DMS79 treated with DMSO at 0.1 percent for 48 hours (cell line): ENCODE measurements around the gene ATAD3A.
"Not testable (repeated sequence)": the region's sequence is repeated elsewhere in the genome, so short reads cannot be mapped to it uniquely, and the experiment has no call there.

ENCODE experiments used
- DNase-seq: peaks from one replicate; lab custom pipeline; 2025; lab: John Stamatoyannopoulos, UW

The ATAD3A gene

DNA sequence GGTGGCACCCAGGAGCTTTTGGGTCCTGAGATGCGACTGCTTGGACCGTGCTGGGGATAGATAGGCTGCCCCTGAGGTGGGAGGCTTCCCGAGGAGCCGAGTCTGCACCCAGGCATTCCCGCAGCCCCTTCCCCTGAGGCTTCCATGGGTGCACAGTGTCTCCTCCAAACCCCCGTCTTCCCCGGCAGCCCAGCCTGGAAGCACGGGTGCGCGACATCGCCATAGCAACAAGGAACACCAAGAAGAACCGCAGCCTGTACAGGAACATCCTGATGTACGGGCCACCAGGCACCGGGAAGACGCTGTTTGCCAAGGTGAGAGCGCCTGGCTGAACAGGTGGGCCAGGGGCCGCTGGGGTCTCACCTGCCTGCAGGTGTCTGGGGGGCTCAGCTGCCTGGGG is 11.7 kb downstream of the ATAD3A start:
- DNase-seq: not testable (repeated sequence)

GRCh38 chr1:1524750-1525383 is 12.9 kb downstream of the ATAD3A start:
- not testable (repeated sequence) for DNase-seq

GRCh38 chr1:1526476-1526875 is 14.5 kb downstream of the ATAD3A start:
- DNase-seq: not testable (repeated sequence)

GRCh38 chr1:1527092-1527816 is 15.3 kb downstream of the ATAD3A start:
- no peak for DNase-seq

- no peak for DNase-seq
Observed at GRCh38 chr1:1528301-1529267, 16.6 kb downstream of the ATAD3A start.

- DNase-seq: no peak
Observed at GRCh38 chr1:1529321-1529720, 17.4 kb downstream of the ATAD3A start.

DNA sequence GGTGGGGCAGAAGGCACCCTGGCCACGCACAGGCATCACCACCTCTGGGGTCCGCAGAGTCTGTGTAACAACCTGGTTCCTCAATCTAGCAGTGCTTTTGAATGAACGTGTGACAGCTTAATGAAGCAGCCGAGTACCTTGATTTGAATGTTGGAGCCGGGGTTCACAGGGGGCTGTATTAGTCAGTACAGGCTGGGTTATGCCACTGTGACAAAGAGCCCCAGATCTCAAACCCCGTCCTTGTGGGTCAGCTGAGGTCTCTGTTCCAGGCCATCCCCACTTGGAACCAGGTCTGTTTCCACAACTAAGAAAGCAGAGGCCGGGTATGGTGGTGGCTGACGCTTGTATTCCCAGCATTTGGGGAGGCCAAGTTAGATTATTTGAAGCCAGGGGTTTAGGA is 18.0 kb downstream of the ATAD3A start:
- DNase-seq: no peak

- no peak for DNase-seq
Observed at GRCh38 chr1:1531947-1532346, 20.0 kb downstream of the ATAD3A start.

GRCh38 chr1:1533176-1533893 is 21.4 kb downstream of the ATAD3A start:
- DNase-seq: not testable (repeated sequence)

DNA sequence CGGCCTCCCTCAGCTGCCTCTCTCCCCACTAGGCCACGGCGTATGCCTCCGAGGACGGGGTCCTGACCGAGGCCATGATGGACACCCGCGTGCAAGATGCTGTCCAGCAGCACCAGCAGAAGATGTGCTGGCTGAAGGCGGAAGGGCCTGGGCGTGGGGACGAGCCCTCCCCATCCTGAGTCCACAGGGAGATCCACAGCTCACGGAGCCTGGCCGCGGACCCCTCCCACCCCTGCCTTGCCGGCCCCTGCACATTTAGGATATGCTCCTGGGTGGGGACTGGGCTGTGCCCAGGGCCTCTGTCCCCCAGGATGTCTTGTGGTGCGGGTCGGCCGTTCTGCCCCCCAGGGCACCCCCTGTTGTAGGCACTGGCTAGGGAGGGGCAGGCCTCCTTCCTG is 21.9 kb downstream of the ATAD3A start:
- not testable (repeated sequence) for DNase-seq

DNA sequence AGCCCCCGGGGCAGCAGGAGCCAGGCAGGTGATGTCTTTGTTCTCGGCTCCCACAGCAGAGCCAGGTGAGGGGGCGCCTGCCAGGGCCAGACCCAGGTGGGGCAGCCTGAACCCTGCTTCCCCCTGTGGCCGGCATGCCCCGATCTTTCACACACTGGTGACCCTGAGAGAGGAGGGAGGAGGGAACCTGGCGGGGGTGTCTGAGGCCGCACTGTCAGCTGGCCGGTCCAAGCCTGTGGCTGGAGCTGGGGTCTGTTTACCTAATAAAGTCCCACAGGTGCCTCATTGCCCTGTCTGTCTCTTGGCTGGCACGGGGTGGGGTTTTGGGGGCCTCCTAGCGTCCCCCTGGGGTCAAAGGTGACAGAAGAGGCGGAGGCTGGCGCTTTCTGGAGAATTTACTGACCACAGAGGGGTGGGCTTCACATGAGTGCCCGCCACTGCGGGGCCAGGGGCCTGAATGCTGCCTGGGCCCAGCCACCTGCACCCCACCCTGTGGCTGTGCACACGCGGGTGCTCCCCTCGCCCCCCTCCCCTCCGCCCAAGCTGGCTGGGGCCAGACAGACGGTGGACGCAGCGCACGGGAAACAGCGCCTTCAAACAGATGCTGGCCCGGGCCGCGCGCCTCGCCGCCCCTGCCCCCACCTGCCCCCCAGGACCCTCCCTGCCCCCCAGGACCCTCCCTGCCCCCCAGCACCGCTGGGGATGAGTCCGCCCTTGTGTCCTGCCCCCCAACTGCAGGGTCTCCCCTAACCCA is 22.6 kb downstream of the ATAD3A start:
- DNase-seq: no peak

GRCh38 chr1:1535201-1536018 is 23.4 kb downstream of the ATAD3A start:
- no peak for DNase-seq

- DNase-seq: no peak
Observed at GRCh38 chr1:1536019-1536937, 24.3 kb downstream of the ATAD3A start.

- DNase-seq: no peak
Observed at GRCh38 chr1:1536938-1537546, 25.1 kb downstream of the ATAD3A start.

- DNase-seq: no peak
Observed at GRCh38 chr1:1537626-1538250, 25.8 kb downstream of the ATAD3A start.

DNA sequence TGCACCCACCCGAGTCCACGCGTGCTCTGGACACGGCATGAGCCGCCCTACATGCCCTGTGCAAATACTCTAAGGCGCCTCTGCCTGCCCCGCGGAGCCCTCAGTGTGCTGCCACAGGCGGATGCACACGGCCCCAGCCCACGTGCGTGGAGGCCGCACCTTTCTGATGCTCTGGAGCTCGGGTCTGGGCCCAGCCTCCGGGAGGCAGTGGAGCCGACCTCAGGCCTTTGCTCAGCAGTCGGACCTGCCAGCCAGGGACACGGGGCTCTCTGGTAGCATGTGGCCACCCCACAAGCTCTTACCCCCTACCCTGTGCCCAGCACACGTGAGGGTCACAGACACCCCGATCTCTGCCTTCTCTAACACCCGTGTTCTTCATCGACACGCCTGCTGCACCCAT is 26.4 kb downstream of the ATAD3A start:
- no peak for DNase-seq

DNA sequence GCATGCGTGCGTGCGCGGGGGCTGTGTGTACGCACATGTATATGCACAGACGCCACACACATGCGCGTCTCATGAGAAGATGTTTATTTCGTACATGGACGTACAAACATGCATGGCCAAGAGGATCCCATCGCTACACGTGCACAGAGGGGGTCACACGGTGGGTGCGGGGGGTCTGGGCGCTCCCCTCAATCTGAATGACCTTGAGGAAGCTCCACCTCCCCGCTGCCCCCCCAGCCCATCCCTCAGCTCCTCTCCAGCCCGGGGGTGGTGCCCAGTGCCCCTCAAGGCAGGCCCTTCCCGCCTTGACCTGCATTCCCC is 27.0 kb downstream of the ATAD3A start:
- no peak for DNase-seq

- DNase-seq: no peak
Observed at GRCh38 chr1:1539310-1540089, 27.5 kb downstream of the ATAD3A start.
